Lower leg skin (tissue), 4 donors: Measurements from ENCODE around the gene E2F1. TPM values are rescaled to one million over a fixed set of nuclear protein-coding genes. Genes with fewer than 3 reads are reported as not detected.

ENCODE experiments used
- DNase-seq, 2 donors: peaks; one replicate each; pipeline ENCODE4 v3.0.0-alpha.2; 2019; ENCODE audit warnings: low spot score in 2 of 2
- H3K4me3 ChIP-seq: fragments of 200-600 bp; sonication (generic); 2 replicates; pipeline ENCODE4 v1.5.1; 2017; ENCODE audit warnings: mild to moderate bottlenecking, low read depth; ENCODE audit not compliant: poor library complexity, severe bottlenecking
- POLR2A ChIP-seq, 2 donors: fragments of 450-650 bp; IDR thresholded peaks; one replicate each; pipeline ENCODE4 v1.6.1; 2016 to 2017; ENCODE audit warnings: antibody characterized with exemption in 2 of 2, mild to moderate bottlenecking in 1 of 2, moderate library complexity in 1 of 2
- WGBS, 2 donors: methylation state at CpG; one replicate each; pipeline ENCODE4 v1.1.5; 2018; 5-methylcytosine and 5-hydroxymethylcytosine counted together
- intact Hi-C: fragments of 100-400 bp; cut with DNase I; formaldehyde crosslinking; loops from one replicate; pipeline ENCODE4 v1.15.0; 2023; ENCODE audit warnings: low total_unique reads
- total RNA-seq, 4 donors: library from RNA; depleted of rRNA; stranded (reverse); fragments of >200 nt; gene quantifications; one replicate each; pipeline ENCODE4 v1.1.0, GENCODE V29; 2016
- TF ChIP-seq, protein P1 (sequence below), 3 donors: fragments of 450-650 bp; IDR thresholded peaks; one replicate each; pipeline ENCODE4 v1.5.1; 2016; ENCODE audit warnings: antibody characterized with exemption in 3 of 3, mild to moderate bottlenecking in 3 of 3, moderate library complexity in 2 of 3

Gene E2F1
- total RNA-seq, 4 donors from 2014 or later, result 1.4 to 6.3 (median 5.7) TPM

DNA sequence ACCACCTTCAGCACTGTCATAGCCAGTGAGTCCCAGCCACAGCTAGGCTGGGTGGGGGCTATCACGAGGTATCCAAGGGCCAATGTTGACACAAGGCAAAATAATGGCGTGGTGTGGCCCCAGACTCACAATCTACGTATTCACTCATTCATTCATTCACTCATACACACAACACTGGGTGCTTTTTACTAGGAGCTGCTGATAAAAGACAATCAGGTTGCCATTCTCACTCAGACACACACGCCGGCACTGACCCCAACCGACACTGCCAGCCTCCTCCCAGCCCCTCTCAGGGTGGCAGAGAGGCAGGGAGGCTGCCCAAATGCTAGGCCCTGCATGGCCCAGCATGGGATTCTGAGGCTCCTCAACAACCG is 25.5 kb downstream of the E2F1 start:
- intact Hi-C loops, result loop anchor here (5.0 kb wide), 1 partner anchor 198 kb away; no protein-coding TSS in a partner anchor
- no peak overlapping the region for H3K4me3 ChIP-seq
- TF ChIP-seq POLR2A (IDR thresholded peaks at IDR 0.05), result no peak
- TF ChIP-seq, protein P1, sequence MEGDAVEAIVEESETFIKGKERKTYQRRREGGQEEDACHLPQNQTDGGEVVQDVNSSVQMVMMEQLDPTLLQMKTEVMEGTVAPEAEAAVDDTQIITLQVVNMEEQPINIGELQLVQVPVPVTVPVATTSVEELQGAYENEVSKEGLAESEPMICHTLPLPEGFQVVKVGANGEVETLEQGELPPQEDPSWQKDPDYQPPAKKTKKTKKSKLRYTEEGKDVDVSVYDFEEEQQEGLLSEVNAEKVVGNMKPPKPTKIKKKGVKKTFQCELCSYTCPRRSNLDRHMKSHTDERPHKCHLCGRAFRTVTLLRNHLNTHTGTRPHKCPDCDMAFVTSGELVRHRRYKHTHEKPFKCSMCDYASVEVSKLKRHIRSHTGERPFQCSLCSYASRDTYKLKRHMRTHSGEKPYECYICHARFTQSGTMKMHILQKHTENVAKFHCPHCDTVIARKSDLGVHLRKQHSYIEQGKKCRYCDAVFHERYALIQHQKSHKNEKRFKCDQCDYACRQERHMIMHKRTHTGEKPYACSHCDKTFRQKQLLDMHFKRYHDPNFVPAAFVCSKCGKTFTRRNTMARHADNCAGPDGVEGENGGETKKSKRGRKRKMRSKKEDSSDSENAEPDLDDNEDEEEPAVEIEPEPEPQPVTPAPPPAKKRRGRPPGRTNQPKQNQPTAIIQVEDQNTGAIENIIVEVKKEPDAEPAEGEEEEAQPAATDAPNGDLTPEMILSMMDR (IDR thresholded peaks at IDR 0.05), result no peak
- 89 to 93% methylated on average over 7 of the region's 7 CpGs for WGBS, 2 donors
- DNase-seq, result no peak

GRCh38 chr20:33660035-33660684 is 26.0 kb downstream of the E2F1 start:
- no peak for DNase-seq
- no peak overlapping the region for H3K4me3 ChIP-seq
- TF ChIP-seq, protein P1 (IDR thresholded peaks at IDR 0.05), result no peak
- no peak for TF ChIP-seq POLR2A (IDR thresholded peaks at IDR 0.05)
- WGBS, 2 donors, result 95% methylated on average over 15 to 20 of the region's 21 CpGs
- intact Hi-C loops, result loop anchor here (5.0 kb wide), 1 partner anchor 198 kb away; no protein-coding TSS in a partner anchor

DNA sequence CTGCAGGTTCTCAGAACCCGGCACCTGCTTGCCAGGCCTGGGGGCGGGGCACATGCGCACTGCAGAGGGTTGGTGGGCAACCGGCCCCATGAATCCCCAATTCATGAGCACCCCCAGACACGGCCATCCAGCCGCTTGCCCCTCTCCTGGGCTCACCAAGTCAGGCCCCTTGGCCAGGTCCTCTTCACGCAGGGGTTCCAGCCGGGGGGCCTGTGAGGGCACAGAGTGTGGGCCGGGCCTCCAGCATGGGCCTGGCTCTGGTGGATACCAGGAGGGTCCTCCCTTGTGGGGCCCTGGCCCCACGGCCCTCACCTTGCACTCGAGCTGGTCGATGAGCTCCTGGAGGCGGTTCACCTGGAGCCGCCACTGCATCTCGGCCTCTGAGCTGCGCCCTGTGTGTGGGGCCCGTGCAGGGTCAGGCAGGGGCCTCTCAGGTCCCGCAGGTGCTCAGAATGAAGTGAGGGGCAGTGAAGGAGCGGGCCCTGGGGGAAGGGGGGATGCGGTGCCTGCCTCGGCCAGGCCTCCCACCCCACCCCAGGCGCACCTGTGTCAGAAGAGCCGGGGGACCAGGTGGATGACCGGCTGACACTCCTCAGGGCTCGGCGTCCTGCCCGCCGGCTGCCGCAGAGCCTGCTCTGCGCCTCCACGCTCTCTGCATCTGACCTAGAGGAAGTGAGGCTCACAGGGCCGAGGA is 26.7 kb downstream of the E2F1 start:
- intact Hi-C loops, result loop anchor here (5.0 kb wide), 1 partner anchor 197 kb away; no protein-coding TSS in a partner anchor
- whole genome bisulfite sequencing, 2 donors, result 94 to 95% methylated on average over 22 to 29 of the region's 32 CpGs
- TF ChIP-seq, protein P1 (IDR thresholded peaks at IDR 0.05), result no peak
- no peak for TF ChIP-seq POLR2A (IDR thresholded peaks at IDR 0.05)
- no peak overlapping the region for H3K4me3 ChIP-seq
- no peak for DNase-seq

- H3K4me3 ChIP-seq, result no peak overlapping the region
- intact Hi-C loops, result no loop called here
- no peak for DNase-seq
- WGBS, 2 donors, result 91 to 97% methylated on average over 4 of the region's 4 CpGs
- TF ChIP-seq, protein P1 (IDR thresholded peaks at IDR 0.05), result no peak
- TF ChIP-seq POLR2A (IDR thresholded peaks at IDR 0.05), result no peak
Measured at GRCh38 chr20:33658929-33659328, 27.3 kb downstream of the E2F1 start.

DNA sequence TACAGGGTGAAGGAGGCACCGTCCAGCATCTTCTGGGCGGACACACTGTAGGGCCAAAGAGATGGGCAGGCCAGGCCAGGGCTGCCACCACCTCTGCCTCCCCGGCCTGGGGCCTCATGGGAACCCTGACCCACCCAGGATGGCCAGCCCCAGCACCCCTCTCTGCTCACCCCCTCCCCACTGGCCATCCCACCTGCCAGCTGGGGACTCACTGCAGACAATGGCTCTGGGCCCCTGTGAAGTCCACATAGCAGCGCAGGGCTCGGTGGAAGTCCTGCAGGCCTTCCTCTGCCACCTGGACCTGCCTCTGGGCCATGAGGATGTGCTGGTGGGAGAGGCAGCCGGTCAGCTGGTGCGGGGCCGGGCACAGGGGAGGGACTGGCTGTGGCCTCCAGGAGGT is 27.7 kb downstream of the E2F1 start:
- no peak for TF ChIP-seq POLR2A (IDR thresholded peaks at IDR 0.05)
- TF ChIP-seq, protein P1 (IDR thresholded peaks at IDR 0.05), result no peak
- 98% methylated on average over 6 to 7 of the region's 8 CpGs for WGBS, 2 donors
- no peak overlapping the region for H3K4me3 ChIP-seq
- DNase-seq, result no peak
- intact Hi-C loops, result no loop called here
